ENCODE measurements around the gene HTT.

- no peak for TF ChIP-seq POLR2A (IDR thresholded peaks at IDR 0.05; ENCODE audit: low read length)
- TF ChIP-seq GATA1 (IDR thresholded peaks at IDR 0.05; ENCODE audit: low read depth, low read length), result no peak
These were observed 161.1 kb downstream of the HTT start for GRCh38 chr4:3235581-3235980.
